ENCODE results near the gene CDC42EP1.

DNA sequence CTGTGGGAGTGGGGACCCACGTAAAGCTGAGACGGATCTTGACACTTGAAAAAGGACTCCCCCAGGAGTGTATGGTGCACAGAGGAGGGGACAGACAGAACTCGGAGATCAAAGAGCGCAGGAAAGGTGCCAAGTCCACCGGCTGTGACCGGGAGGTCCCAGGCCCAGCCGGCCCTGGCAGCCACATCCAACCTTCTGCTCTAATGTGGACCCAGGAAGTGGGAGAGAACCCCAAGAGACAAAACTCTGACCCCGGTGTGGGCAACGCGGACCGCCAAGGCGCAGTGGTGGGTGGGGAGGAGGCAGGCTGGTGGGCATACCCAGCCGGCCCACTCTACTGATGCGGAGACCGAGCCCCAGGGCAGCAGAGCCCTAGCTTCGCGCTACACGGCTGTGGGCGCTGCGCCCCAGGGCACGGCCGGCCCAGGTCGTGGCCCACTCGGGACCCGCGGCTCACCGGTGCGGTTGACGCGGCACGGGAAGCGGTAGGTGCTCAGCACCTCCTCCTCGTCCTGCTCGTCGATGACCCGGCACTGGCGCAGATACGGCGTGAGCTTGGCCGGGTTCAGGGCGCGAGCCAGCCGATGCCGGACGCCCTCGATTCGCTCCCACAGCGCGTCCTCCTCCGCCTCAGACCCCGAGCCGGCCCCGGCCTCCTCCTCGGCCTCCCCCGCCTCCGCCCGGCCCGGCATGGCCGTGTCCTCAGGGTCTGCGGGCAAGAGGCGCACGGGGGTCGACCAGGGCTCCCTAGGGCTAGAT, 41.6 kb upstream of the CDC42EP1 start:
- TF ChIP-seq TAF1 (IDR thresholded peaks at IDR 0.05; ENCODE audit: borderline replicate concordance, insufficient read depth, low read length) (no peak), POLR2AphosphoS5 (IDR thresholded peaks at IDR 0.05; ENCODE audit: low read depth, low read length) (no peak), FOXP2 (optimal IDR thresholded peaks at IDR 0.05; ENCODE audit: borderline replicate concordance, extremely low read depth, extremely low read length, insufficient read depth) (peak; percentile 22)
